CD4-positive, alpha-beta T cell (primary cell): ENCODE measurements around the gene NXN. TPM values are rescaled to one million over a fixed set of nuclear protein-coding genes. Genes with fewer than 3 reads are reported as not detected.

Experiments
- ATAC-seq: fragments of 200-7000 bp; cut with Tn5 transposase; one replicate; pipeline ENCODE4 v1.10.0; 2022; ENCODE audit warnings: mild to moderate bottlenecking; ENCODE audit not compliant: poor library complexity
- CTCF ChIA-PET: fragments of 350-600 bp; sonication (Branson Sonifier 250); formaldehyde crosslinking; loops from one replicate; lab custom pipeline; 2021; ENCODE audit warnings: antibody characterized with exemption, inconsistent platforms; lab: Charles Lee
- POLR2A ChIA-PET: fragments of 350-600 bp; sonication (Branson Sonifier 250); formaldehyde crosslinking; loops from one replicate; lab custom pipeline; 2021; ENCODE audit warnings: antibody characterized with exemption, inconsistent platforms; lab: Charles Lee
- DNase-seq, 14 experiments: peaks; one replicate each; pipeline ENCODE4 v3.0.0-alpha.2; 2013 to 2020; ENCODE audit warnings: mixed read lengths in 2 of 14
- H3K27ac ChIP-seq, 2 donors: one replicate each; pipeline versions ENCODE4 v1.5.1 to v1.7.0; 2013; ENCODE audit warnings: low read length in 2 of 2, low read depth in 1 of 2, mild to moderate bottlenecking in 1 of 2
- H3K27me3 ChIP-seq, 2 experiments: 1 replicate in 1 of 2; 2 replicates in 1 of 2; pipeline versions ENCODE4 v1.6.1 to v1.7.0; 2013; ENCODE audit warnings: low read length in 2 of 2, control low read depth in 1 of 2, mild to moderate bottlenecking in 1 of 2, moderate library complexity in 1 of 2; ENCODE audit not compliant: insufficient read depth in 2 of 2, control insufficient read depth in 1 of 2
- H3K36me3 ChIP-seq: one replicate; pipeline ENCODE4 v1.6.1; 2013; ENCODE audit warnings: low read length, control low read depth; ENCODE audit not compliant: insufficient read depth
- H3K4me1 ChIP-seq: one replicate; pipeline ENCODE4 v1.6.1; 2013; ENCODE audit warnings: low read length, control low read depth; ENCODE audit not compliant: insufficient read depth
- H3K4me3 ChIP-seq: one replicate; pipeline ENCODE4 v1.5.1; 2013; ENCODE audit warnings: mild to moderate bottlenecking, low read length, moderate library complexity
- H3K9me3 ChIP-seq, 2 experiments: 1 replicate in 1 of 2; 2 replicates in 1 of 2; pipeline versions ENCODE4 v1.6.1 to v1.7.0; 2013; ENCODE audit warnings: low read length in 2 of 2, mild to moderate bottlenecking in 2 of 2, control low read depth in 1 of 2, moderate library complexity in 1 of 2; ENCODE audit not compliant: control insufficient read depth in 1 of 2, insufficient read depth in 1 of 2
- H3K27ac Mint-ChIP-seq: one replicate; pipeline ENCODE4 v1.8.0; 2020; ENCODE audit warnings: mixed read lengths
- H3K27me3 Mint-ChIP-seq: one replicate; pipeline ENCODE4 v1.8.0; 2021; ENCODE audit warnings: mixed read lengths
- H3K36me3 Mint-ChIP-seq: one replicate; pipeline ENCODE4 v1.8.0; 2021; ENCODE audit warnings: low read depth, mixed read lengths
- H3K4me1 Mint-ChIP-seq: one replicate; pipeline ENCODE4 v1.8.0; 2021; ENCODE audit warnings: low read depth, mixed read lengths
- H3K4me3 Mint-ChIP-seq: one replicate; pipeline ENCODE4 v1.8.0; 2020; ENCODE audit warnings: mild to moderate bottlenecking, mixed read lengths
- H3K9me3 Mint-ChIP-seq: one replicate; pipeline ENCODE4 v1.8.0; 2020; ENCODE audit warnings: mixed read lengths
- intact Hi-C, 2 experiments: fragments of 100-400 bp; cut with DNase I in 1 of 2; cut with micrococcal nuclease in 1 of 2; formaldehyde crosslinking; loops; one replicate each; pipeline versions ENCODE4 v1.15.1 to v1.9.0; 2023 to 2025; cut with DNase I, micrococcal nuclease
- total RNA-seq, 174 experiments: library from RNA in 2 of 174; stranded (reverse) in 2 of 174; gene quantifications; one replicate each; pipeline ENCODE4 v1.2.3 and lab custom pipeline; 2021 to 2026
- TF ChIP-seq, protein P1 (sequence below): fragments of 200-600 bp; IDR thresholded peaks from one replicate; pipeline ENCODE4 v1.8.0; 2022; ENCODE audit warnings: antibody characterized with exemption, mild to moderate bottlenecking

NXN gene
- total RNA-seq, 2 experiments from 2014 or later: 0.80 to 0.98 TPM

DNA sequence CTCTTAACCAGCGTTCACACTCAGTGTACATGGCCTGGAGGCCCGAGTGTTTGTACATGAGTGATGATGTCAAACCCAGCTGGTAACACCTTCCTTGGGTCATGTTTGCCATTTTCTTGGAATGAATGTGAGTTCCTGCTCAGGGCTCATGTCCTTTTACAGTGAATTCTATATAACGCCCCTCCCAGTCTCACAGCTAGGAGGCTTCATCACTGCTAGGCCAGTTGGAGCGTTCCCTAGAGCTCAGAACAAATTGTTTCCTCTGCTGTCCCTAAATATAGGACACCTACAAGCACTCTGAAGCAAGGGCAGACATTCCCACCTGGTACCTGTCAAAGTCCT is 22.8 kb upstream of the NXN start:
- no peak overlapping the region for H3K4me3 Mint-ChIP-seq
- no peak overlapping the region for H3K27ac Mint-ChIP-seq

GRCh38 chr17:1001640-1002411 is 22.2 kb upstream of the NXN start:
- CTCF ChIA-PET: no interaction called here
- H3K27ac ChIP-seq: no peak overlapping the region
- DNase-seq: peak in 1 of 14 experiments; percentile 8
- no peaks in the 10 kb centered on the region for H3K9me3 ChIP-seq
- peaks cover 67% of the 10 kb centered on the region for H3K36me3 ChIP-seq
- POLR2A ChIA-PET: no interaction called here
- no peaks in the 10 kb centered on the region for H3K27me3 ChIP-seq
- Mint-ChIP-seq H3K27me3 (no peaks in the 10 kb centered on the region), H3K4me3 (no peak overlapping the region), H3K9me3 (no peaks in the 10 kb centered on the region), H3K4me1 (peaks cover 31% of the 10 kb centered on the region), H3K27ac (no peak overlapping the region), H3K36me3 (peaks cover 65% of the 10 kb centered on the region)
- intact Hi-C loops: no loop called here
- TF ChIP-seq, protein P1, sequence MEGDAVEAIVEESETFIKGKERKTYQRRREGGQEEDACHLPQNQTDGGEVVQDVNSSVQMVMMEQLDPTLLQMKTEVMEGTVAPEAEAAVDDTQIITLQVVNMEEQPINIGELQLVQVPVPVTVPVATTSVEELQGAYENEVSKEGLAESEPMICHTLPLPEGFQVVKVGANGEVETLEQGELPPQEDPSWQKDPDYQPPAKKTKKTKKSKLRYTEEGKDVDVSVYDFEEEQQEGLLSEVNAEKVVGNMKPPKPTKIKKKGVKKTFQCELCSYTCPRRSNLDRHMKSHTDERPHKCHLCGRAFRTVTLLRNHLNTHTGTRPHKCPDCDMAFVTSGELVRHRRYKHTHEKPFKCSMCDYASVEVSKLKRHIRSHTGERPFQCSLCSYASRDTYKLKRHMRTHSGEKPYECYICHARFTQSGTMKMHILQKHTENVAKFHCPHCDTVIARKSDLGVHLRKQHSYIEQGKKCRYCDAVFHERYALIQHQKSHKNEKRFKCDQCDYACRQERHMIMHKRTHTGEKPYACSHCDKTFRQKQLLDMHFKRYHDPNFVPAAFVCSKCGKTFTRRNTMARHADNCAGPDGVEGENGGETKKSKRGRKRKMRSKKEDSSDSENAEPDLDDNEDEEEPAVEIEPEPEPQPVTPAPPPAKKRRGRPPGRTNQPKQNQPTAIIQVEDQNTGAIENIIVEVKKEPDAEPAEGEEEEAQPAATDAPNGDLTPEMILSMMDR: no peak
- ATAC-seq: no peak
- H3K4me1 ChIP-seq: peaks cover 21% of the 10 kb centered on the region
- H3K4me3 ChIP-seq: no peak overlapping the region

More for the DNA sequence above, 22.8 kb upstream of the NXN start:
- Histone ChIP-seq H3K36me3 (peaks cover 70% of the 10 kb centered on the region), H3K27me3 (no peaks in the 10 kb centered on the region), H3K9me3 (no peaks in the 10 kb centered on the region), H3K4me3 (no peak overlapping the region), H3K27ac (no peak overlapping the region), H3K4me1 (peaks cover 18% of the 10 kb centered on the region)
- intact Hi-C loops: no loop called here
- TF ChIP-seq, protein P1: no peak
- ATAC-seq (no peak), DNase-seq (no peak)
- Mint-ChIP-seq H3K27me3 (no peaks in the 10 kb centered on the region), H3K9me3 (no peaks in the 10 kb centered on the region), H3K4me1 (peaks cover 28% of the 10 kb centered on the region), H3K36me3 (peaks cover 62% of the 10 kb centered on the region)
- CTCF ChIA-PET: no interaction called here
- POLR2A ChIA-PET: no interaction called here

- peaks cover 66% of the 10 kb centered on the region for H3K36me3 Mint-ChIP-seq
- no peak overlapping the region for H3K27ac Mint-ChIP-seq
- peak in 1 of 14 experiments; percentile 14 for DNase-seq
- no peak for ATAC-seq
- CTCF ChIA-PET: interaction anchor here (1.3 kb wide), 2 partner anchors 20 to 206 kb away, joined by 3 to 4 read pairs; no protein-coding TSS in a partner anchor
- Histone ChIP-seq H3K27ac (no peak overlapping the region), H3K4me3 (no peak overlapping the region), H3K4me1 (peaks cover 28% of the 10 kb centered on the region), H3K36me3 (peaks cover 60% of the 10 kb centered on the region), H3K9me3 (no peaks in the 10 kb centered on the region), H3K27me3 (no peaks in the 10 kb centered on the region)
- TF ChIP-seq, protein P1: no peak
- no peak overlapping the region for H3K4me3 Mint-ChIP-seq
- intact Hi-C loops: no loop called here
- H3K27me3 Mint-ChIP-seq: no peaks in the 10 kb centered on the region
- no peaks in the 10 kb centered on the region for H3K9me3 Mint-ChIP-seq
- POLR2A ChIA-PET: no interaction called here
- peaks cover 36% of the 10 kb centered on the region for H3K4me1 Mint-ChIP-seq
Measured at GRCh38 chr17:1000597-1001461, 21.3 kb upstream of the NXN start.
